NB4 (cell line): Measurements from ENCODE around the gene CISD1.

Experiments
- DNase-seq: peaks from one replicate; pipeline ENCODE4 v3.0.0; 2010; ENCODE audit warnings: low read depth
- H3K4me3 ChIP-seq: one replicate; pipeline ENCODE4 v1.5.1; 2011; ENCODE audit warnings: mild to moderate bottlenecking, low read depth, low read length, moderate library complexity
- CTCF ChIP-seq: IDR thresholded peaks from one replicate; pipeline ENCODE4 v1.5.1; 2012; ENCODE audit warnings: low read depth, low read length
- MYC ChIP-seq: IDR thresholded peaks from 2 replicates; pipeline ENCODE4 v1.6.1; 2011; ENCODE audit warnings: low read depth, low read length
- POLR2A ChIP-seq: IDR thresholded peaks from 2 replicates; pipeline ENCODE4 v1.6.1; 2011; ENCODE audit warnings: mild to moderate bottlenecking; ENCODE audit not compliant: insufficient read length; ENCODE audit errors: extremely low read depth
- TF ChIP-seq, protein P1 (sequence below): IDR thresholded peaks from 2 replicates; pipeline ENCODE4 v1.6.1; 2011; ENCODE audit warnings: low read depth, low read length

The CISD1 gene

DNA sequence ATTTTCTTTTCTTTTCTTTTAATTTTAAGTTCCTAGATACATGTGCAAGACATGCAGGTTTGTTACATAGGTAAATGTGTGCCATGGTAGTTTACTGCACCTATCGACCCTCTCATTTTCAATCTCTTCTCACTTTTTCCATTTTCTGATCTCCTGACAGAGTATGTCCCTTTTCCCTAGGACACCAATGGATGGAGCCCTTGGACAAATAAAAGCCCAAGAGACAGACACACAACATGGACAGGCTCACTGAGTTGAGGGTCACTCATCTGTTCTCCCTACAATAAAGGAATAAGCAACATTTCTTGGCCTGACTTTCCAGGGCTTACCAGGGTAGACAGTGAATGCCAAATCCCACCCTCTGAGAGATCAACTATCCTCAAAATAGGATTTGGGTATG is 50.6 kb downstream of the CISD1 start:
- no peak for DNase-seq
- TF ChIP-seq, protein P1, sequence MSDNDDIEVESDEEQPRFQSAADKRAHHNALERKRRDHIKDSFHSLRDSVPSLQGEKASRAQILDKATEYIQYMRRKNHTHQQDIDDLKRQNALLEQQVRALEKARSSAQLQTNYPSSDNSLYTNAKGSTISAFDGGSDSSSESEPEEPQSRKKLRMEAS: no peak
- TF ChIP-seq CTCF (no peak), POLR2A (no peak), MYC (no peak)
- no peak overlapping the region for H3K4me3 ChIP-seq

- TF ChIP-seq POLR2A: no peak
- no peak for TF ChIP-seq CTCF
- TF ChIP-seq MYC: no peak
- TF ChIP-seq, protein P1: no peak
- no peak for DNase-seq
- H3K4me3 ChIP-seq: no peak overlapping the region
Observed at GRCh38 chr10:58320351-58321049, 51.5 kb downstream of the CISD1 start.

DNA sequence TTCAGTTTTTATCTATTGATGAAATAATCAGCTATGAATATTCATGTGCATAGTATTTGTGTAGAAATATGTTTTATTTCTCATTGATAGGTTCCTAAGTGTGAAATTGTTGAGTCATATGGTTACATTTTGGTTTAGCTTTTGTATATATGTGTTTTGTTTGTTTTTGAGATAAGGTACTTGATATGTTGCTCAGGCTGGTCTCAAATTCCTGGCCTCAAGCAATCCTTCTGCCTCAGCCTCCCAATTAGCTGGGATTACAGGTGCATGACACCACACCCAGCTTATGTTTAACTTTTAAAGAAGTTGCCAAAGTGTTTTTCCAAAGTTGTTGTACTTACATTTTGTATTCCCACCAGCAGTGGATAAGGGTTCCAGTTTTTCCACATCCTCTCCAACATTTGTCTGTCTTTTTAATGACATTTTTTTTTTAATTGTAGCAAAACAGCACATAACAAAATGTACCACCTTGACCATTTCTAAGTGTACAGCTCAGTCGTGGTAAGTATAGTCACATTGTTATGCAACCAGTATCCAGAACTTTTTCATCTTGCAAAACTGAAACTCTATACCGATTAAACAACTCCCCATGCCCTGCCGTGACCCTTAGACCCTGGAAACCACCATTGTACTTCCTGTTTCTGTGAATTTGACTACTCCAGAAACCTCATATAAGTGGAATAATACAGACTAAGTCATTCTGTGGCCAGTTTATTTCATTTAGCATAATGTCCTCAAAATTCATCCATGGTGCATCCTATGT is 53.3 kb downstream of the CISD1 start:
- no peak overlapping the region for H3K4me3 ChIP-seq
- TF ChIP-seq, protein P1: peak; percentile 50; the same call in 1 of the 2 replicates
- no peak for TF ChIP-seq CTCF
- peak; percentile 40; the same call in 1 of the 2 replicates for TF ChIP-seq MYC
- DNase-seq: peak; percentile 94

DNA sequence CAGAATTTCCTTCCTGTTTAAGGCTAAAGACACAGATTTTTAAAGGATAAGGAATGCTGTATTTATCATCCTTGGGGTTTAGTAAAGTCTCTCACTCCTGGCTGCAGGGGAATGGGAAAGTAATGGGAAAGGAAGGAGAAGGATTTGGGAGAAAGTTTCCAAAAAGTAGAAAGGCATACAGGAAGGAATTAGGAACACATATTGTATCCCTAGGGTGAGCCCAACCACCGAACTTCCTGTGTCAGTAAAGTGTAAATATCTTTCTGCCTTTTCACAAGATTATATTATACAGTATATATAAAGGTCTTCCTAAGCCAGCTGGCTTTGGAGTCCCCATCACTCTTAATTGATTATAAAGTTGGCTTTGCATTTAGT is 53.9 kb downstream of the CISD1 start:
- TF ChIP-seq POLR2A (no peak), CTCF (no peak), MYC (no peak)
- TF ChIP-seq, protein P1: no peak
- peak; percentile 13 for DNase-seq
- no peak overlapping the region for H3K4me3 ChIP-seq

DNA sequence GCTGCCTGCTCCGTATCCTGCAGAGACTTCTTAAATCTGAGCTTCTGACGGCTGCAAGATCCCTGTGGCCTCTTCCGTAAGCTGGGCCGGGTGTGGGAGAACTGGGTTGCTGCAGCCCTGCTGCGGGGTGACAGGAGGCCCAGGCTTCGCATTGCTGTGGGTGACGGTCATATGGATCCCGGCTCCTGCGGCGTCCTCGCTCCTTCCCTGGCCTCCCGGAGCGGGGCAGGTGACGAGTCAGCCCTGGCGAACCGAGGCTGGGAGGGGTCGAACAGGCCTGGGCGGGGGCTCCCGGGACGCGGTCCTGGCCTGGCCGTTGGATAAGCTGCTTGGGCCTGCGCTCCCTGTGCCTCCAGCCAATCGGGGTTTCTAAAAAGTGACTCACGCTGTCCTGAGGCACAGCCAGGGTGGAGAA is 58.0 kb downstream of the CISD1 start:
- no peak overlapping the region for H3K4me3 ChIP-seq
- no peak for DNase-seq
- TF ChIP-seq, protein P1: no peak
- TF ChIP-seq MYC (no peak), POLR2A (no peak), CTCF (no peak)
